Measurements from ENCODE around the gene NAT16.
A peak's percentile ranks its signal among the peaks of the same experiment; 100 is the strongest.

The NAT16 gene

GRCh38 chr7:101170617-101171441 is 9.3 kb downstream of the NAT16 start:
- peak; percentile 17 for DNase-seq

DNA sequence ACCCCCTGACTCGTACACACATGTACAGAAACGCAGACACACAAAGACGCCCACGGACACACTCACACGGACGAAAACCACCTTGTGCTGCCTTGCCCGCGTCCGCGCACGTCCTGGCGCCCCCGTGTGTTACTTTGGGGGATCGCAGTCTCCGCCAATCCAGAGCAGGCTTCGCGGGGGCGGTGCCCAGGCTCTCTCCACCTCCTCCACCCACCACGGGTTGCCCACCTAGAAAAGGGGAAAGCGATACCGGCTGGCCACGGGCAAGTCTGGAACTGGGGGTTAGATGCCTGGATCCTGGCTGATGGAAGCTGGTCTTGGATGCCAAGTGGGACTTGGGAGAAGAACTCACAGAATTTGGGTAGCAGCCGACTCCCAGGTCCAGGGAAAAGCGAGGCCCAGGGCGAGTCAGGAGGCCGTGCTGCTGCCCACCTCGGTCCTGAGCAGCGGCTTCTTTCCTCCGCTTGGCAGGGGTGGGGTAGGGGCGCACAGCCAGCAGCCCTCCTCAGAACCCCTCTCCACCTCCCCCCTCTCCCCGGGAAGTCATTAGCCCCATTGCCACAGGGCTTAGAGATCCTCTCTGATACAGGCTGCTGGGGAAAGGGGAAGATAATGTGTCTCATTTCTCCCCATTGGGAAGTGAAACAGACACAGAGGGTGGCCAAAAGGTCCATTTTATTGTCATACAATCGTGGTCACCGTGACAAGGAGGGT is 10.1 kb downstream of the NAT16 start:
- peak; percentile 74 for DNase-seq

- no peak for DNase-seq
Measured at GRCh38 chr7:101169110-101169837, 10.8 kb downstream of the NAT16 start.

GRCh38 chr7:101168412-101169049 is 11.6 kb downstream of the NAT16 start:
- DNase-seq, result no peak

DNA sequence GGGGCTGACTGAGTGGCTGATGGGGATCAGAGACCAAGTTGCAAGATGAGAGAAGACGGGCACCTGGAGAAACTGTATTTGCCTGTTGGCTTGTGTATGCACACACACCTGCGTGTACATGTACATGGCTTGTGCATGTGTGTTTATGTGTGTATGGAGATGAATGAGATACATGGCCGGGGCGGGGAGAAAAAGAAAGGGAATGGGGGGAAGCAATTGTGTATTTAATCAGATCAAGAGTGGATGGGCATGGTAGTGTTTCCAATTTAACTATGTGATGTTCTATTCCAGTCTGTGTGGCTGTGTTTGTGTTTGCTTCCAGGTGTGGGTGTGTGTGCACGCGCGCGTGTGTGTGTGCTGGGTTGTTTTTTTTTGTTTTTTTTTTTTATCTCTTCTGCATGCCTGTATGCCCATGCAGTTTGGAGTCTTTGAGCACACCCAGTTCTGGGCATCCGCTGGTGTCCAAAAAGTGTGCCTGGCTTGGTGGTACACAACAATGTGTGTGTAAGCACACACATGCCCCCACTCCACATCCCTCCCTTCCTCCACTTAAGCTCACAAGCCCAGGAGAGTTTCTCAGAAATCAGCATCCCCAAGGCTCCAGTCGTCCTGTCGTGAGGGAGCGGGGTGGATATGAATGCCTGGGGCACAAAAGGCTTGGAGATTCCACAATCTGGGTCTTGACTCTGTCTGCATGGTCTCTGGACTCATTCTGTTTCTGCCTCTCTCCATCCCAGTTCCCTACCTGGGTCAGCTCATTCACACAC is 12.3 kb downstream of the NAT16 start:
- no peak for DNase-seq

DNA sequence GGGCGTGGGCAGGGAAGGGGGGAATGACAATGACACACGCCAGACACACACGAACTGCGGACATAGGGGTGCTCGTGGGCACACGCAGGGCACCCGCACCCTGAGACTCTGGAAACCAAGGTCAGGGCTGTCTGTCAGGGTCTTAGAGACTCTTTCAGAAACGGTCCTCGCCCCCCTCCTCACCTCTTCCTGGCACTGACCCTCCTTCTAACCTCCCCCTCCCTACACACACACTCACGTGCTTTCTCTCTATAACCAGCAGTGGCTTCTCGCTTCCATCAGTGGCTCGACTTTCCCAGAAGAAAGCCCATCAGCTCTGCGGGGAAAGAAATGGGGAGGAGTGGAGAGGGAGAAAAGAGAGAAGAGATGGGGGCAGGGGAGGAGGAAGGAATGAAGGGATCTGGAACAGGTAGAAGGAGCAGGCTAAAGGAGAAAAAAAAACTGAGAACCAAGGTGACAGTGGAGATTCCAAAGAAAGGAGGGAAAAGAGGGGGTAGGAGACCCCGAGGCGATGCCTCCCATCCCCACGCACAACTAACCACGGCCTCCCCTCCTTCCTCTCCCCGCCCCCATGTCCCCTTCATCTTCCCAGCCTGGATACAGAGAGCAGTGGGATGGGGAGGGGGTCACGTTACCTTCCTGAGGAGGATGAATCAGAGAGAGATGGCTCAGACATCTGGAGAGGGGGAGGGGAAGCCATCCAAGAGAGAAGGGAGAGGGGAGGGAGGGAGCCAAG is 13.0 kb downstream of the NAT16 start:
- no peak for DNase-seq

GRCh38 chr7:101166648-101166908 is 13.5 kb downstream of the NAT16 start:
- DNase-seq, result no peak

DNA sequence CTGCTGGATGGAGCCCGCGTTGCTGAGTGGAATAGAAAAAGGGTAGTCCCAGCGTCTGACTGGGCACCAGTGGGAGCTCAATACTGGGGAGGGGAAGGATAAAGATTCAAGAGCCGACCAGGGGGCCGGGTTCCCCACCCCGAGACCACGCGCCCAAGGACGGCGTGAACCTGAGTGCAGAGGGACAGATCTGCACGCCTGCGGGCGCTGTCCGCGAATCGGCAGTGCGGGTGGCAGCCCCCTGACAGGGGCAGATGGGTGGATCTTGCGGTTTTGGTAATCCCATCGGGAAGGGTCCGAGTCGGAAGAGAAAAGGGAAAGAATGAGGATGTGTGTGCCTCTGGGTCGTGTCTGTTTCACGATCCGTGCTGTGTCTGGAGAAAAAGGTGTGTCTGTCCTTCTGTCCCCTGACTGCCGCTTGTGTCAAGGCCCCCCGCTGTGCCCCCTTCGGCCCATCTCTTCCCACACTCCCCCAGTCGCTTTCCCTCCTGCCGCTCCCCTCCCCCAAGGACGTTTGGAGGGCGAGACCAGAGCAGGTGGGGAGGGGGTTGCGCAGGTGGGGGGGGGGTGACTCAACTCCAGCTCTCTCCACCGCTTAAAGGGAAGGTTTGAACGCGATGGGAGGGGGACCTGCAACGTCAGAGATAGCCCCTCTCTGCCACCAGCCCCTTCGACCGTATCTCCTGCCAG is 14.0 kb downstream of the NAT16 start:
- no peak for DNase-seq

- DNase-seq, result peak; percentile 94
Measured at GRCh38 chr7:101165075-101165957, 14.8 kb downstream of the NAT16 start, which contains the start of gene VGF. Gene VGF (minus strand): TSS chr7:101165569. CDS start chr7:101164843, 726 bp downstream.

GRCh38 chr7:101164071-101164840 is 15.8 kb downstream of the NAT16 start:
- DNase-seq, result peak; percentile 25

GRCh38 chr7:101163279-101164070 is 16.6 kb downstream of the NAT16 start:
- no peak for DNase-seq

DNA sequence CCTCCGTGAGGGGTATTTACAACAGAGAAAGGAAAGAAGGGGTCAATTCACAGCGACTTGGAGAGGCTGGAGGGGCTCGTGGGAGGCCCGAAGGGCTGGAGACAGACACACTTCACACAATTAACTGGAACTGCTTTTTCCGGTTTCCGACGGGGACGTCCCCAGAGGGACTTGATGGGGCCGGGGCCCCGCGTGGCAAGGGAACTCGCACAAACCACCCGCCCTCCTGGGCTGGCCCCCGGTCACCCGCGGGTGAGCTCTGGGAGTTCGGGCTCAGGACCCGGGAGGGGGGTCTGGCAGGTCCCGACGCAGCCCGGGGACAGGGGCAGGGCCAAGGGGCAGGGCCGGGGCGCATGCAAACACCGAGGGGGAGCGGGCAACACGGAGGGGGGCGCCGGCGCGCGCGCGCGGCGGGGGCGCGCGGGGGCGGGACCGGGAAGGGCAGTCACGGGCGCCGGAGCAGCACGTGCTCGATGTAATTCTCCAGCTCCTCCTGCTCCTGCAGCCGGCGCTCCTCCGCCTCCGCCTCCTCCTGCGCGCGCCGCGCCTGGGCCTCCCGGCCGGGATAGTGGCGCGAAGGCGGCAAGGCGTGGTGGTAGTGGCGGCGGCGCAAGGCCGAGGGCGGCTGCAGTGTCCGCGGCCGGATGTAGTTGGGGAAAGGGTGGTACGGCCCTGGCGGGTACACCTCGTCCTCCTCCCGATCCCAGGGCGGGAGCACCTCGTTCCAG is 17.4 kb downstream of the NAT16 start:
- peak; percentile 61 for DNase-seq

DNA sequence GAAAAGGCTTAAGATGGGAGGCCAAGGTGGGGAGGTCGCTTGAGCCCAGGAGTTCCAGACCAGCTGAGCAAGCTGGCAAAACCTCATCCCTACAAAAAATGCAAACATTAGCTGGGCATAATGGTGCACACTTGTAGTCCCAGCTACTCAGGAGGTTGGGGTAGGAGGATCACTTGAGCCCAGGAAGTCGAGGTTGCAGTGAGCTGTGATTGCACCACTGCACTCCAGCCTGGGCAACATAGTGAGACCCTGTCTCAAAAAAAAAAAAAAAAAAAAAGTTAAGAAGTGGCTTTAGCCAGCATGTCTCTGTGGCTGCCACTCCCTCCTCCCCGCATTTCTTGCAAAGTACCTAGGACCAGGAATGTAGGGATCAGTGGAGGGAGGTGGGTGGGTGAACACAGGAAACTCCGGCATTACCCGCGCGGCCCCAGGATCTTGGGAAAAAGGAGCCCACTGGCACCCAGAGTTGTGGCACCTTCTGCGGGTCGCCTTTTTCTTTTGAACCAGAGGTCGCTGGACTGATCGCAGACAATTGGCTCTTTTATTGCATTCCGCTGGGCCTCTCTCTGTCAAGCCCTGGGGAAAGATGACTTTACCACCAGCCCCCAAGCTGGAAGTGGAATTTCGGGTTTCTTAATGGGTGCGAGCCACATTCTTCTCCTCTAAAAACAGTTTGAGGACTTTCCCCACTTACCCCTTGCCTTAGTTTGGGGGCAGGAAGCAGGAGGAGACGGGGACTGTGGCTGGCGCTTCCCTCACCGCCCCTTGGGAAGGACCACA is 18.2 kb downstream of the NAT16 start:
- DNase-seq, result no peak

GRCh38 chr7:101160910-101161309 is 19.2 kb downstream of the NAT16 start:
- DNase-seq, result no peak

- no peak for DNase-seq
Measured at GRCh38 chr7:101159696-101160674, 20.1 kb downstream of the NAT16 start.

All from MV-4-11 (cell line).